OCI-LY1 (cell line): Measurements from ENCODE around the gene CILP.

Source experiments
- H2AFZ ChIP-seq: fragments of 200-600 bp; sonication (generic), shearing (Covaris generic); 2 replicates; pipeline ENCODE4 v1.6.0; 2014; ENCODE audit warnings: antibody characterized with exemption, mild to moderate bottlenecking, low read length
- H3F3A ChIP-seq: fragments of 200-600 bp; sonication (generic), shearing (Covaris generic); 2 replicates; pipeline ENCODE4 v1.6.0; 2014; ENCODE audit warnings: mild to moderate bottlenecking, antibody characterized with exemption, low read length, moderate library complexity; ENCODE audit not compliant: insufficient read depth
- H3K27ac ChIP-seq: fragments of 200-600 bp; sonication (generic); 2 replicates; pipeline ENCODE4 v1.5.1; 2014; ENCODE audit warnings: low read length, mixed run types, mild to moderate bottlenecking, low read depth; ENCODE audit not compliant: poor library complexity, severe bottlenecking
- H3K27me3 ChIP-seq: fragments of 200-600 bp; sonication (generic); 2 replicates; pipeline ENCODE4 v1.6.0; 2014; ENCODE audit warnings: antibody characterized with exemption, mild to moderate bottlenecking, low read length, moderate library complexity; ENCODE audit not compliant: insufficient read depth
- H3K36me3 ChIP-seq: fragments of 200-600 bp; sonication (generic); 2 replicates; pipeline ENCODE4 v1.6.1; 2014; ENCODE audit warnings: mild to moderate bottlenecking, antibody characterized with exemption, low read length, moderate library complexity, mixed read lengths; ENCODE audit not compliant: insufficient read depth
- H3K4me1 ChIP-seq: fragments of 200-600 bp; sonication (generic); 2 replicates; pipeline ENCODE4 v1.5.1; 2014; ENCODE audit warnings: mild to moderate bottlenecking, low read length, moderate library complexity; ENCODE audit not compliant: insufficient read depth, severe bottlenecking
- H3K4me2 ChIP-seq: fragments of 200-600 bp; sonication (generic), shearing (Covaris generic); 2 replicates; pipeline ENCODE4 v1.6.1; 2014; ENCODE audit warnings: low read length
- H3K4me3 ChIP-seq: fragments of 200-600 bp; sonication (generic); 2 replicates; pipeline ENCODE4 v1.5.1; 2014; ENCODE audit warnings: low read length, low read depth, mild to moderate bottlenecking, mixed read lengths; ENCODE audit not compliant: poor library complexity, severe bottlenecking
- H3K79me2 ChIP-seq: fragments of 200-600 bp; shearing (Covaris generic); 2 replicates; pipeline ENCODE4 v1.6.1; 2016; ENCODE audit warnings: mixed run types, low read length, mixed read lengths; ENCODE audit not compliant: insufficient read depth
- H3K9ac ChIP-seq: fragments of 200-600 bp; sonication (generic), shearing (Covaris generic); 2 replicates; pipeline ENCODE4 v1.6.1; 2014; ENCODE audit warnings: mild to moderate bottlenecking, low read length, mixed read lengths
- H3K9me2 ChIP-seq: fragments of 200-600 bp; sonication (generic), shearing (Covaris generic); 2 replicates; pipeline ENCODE4 v1.6.1; 2014; ENCODE audit warnings: low read depth, mild to moderate bottlenecking, low read length, mixed read lengths
- H3K9me3 ChIP-seq: fragments of 200-600 bp; shearing (Covaris generic); 2 replicates; pipeline ENCODE4 v1.6.1; 2014; ENCODE audit warnings: low read length, mixed read lengths
- H4K20me1 ChIP-seq: fragments of 200-600 bp; sonication (generic), shearing (Covaris generic); 2 replicates; pipeline ENCODE4 v1.6.0; 2016; ENCODE audit warnings: mild to moderate bottlenecking, low read length; ENCODE audit not compliant: insufficient read depth
- EZH2 ChIP-seq: fragments of 200-600 bp; sonication (generic), shearing (Covaris generic); IDR thresholded peaks from 2 replicates; pipeline ENCODE4 v1.8.0; 2017; ENCODE audit warnings: borderline replicate concordance, mixed run types, mild to moderate bottlenecking, antibody characterized with exemption, low read length, moderate library complexity, mixed read lengths
- TF ChIP-seq, protein P1 (sequence below): fragments of 200-600 bp; sonication (generic), shearing (Covaris generic); IDR thresholded peaks from 2 replicates; pipeline ENCODE4 v1.5.1; 2017; ENCODE audit warnings: mild to moderate bottlenecking, antibody characterized with exemption, low read length, moderate library complexity, mixed read lengths

The CILP gene

DNA sequence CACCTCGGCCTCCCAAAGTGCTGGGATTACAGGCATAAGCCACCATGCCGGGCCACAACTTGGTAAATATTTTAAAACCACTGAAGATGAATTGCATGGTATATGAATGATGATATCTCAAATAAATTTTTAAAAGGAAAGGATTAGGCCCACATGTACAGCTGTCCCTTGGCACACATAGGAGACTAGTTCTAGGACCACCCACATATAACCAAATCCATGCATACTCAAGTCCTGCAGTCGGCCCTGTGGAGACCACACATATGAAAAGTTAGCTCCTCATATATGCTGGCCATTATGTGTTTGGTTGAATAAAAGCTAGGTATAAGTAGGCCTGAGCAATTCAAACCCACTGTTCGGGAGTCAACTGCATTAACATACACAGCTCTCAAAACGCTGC lies 36.8 kb downstream of the CILP start:
- Histone ChIP-seq H3K4me3 (no peak overlapping the region), H3K79me2 (no peaks in the 10 kb centered on the region), H3K9me3 (no peaks in the 10 kb centered on the region), H3K27me3 (no peaks in the 10 kb centered on the region), H3K4me2 (no peak overlapping the region), H3K27ac (no peak overlapping the region), H3K36me3 (peaks cover 85% of the 10 kb centered on the region), H3F3A (no peaks in the 10 kb centered on the region), H3K9ac (no peak overlapping the region), H4K20me1 (no peaks in the 10 kb centered on the region), H3K4me1 (no peaks in the 10 kb centered on the region), H3K9me2 (no peaks in the 10 kb centered on the region), H2AFZ (no peak overlapping the region)
- TF ChIP-seq, protein P1, sequence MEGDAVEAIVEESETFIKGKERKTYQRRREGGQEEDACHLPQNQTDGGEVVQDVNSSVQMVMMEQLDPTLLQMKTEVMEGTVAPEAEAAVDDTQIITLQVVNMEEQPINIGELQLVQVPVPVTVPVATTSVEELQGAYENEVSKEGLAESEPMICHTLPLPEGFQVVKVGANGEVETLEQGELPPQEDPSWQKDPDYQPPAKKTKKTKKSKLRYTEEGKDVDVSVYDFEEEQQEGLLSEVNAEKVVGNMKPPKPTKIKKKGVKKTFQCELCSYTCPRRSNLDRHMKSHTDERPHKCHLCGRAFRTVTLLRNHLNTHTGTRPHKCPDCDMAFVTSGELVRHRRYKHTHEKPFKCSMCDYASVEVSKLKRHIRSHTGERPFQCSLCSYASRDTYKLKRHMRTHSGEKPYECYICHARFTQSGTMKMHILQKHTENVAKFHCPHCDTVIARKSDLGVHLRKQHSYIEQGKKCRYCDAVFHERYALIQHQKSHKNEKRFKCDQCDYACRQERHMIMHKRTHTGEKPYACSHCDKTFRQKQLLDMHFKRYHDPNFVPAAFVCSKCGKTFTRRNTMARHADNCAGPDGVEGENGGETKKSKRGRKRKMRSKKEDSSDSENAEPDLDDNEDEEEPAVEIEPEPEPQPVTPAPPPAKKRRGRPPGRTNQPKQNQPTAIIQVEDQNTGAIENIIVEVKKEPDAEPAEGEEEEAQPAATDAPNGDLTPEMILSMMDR, result no peak
- no peak for TF ChIP-seq EZH2

DNA sequence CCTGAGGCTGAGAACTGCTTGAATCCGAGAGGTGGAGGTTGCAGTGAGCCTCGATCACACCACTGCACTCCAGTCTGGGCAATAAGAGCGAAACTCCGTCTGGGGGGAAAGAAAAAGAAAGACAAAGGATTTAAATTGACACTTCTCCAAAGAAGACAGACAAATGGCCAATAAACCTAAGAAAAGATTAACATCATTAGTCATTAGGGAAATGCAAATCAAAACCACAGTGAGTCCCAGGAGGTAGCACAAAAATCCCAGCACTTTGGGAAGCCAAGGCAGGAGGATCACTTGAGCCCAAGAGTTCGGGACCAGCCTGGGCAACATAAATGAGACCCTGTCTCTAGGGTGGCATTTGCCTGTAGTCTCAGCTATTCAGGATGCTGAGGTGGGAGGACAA lies 38.7 kb downstream of the CILP start:
- Histone ChIP-seq H4K20me1 (no peaks in the 10 kb centered on the region), H3K9ac (no peak overlapping the region), H3K4me3 (no peak overlapping the region), H3K27ac (no peak overlapping the region), H3K4me2 (no peak overlapping the region), H3K36me3 (peaks cover 67% of the 10 kb centered on the region), H3K9me2 (no peaks in the 10 kb centered on the region), H3K27me3 (no peaks in the 10 kb centered on the region), H2AFZ (no peak overlapping the region), H3K9me3 (no peaks in the 10 kb centered on the region), H3K79me2 (no peaks in the 10 kb centered on the region), H3K4me1 (no peaks in the 10 kb centered on the region), H3F3A (no peaks in the 10 kb centered on the region)
- TF ChIP-seq EZH2, result no peak
- TF ChIP-seq, protein P1, result no peak

DNA sequence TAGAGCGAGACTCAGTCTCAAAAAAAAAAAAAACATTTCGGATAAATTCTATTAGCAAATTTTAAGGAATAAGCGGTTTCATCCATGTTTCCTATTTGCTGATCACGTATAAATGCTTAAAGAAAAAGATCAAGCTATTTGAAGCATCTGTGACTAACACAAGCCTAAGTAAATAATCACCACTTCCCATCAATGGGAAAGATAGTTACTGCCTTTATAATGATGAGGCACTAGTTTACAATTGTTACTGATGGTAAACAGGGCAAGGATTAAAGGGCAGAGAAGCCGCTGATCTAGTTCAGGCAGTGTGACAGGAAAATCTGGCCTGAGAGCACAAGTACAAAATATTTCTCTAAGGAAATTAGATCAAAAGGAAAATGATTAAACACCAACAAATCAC lies 39.8 kb downstream of the CILP start:
- Histone ChIP-seq H3K79me2 (no peaks in the 10 kb centered on the region), H3K4me2 (no peak overlapping the region)
- TF ChIP-seq, protein P1, result no peak
- TF ChIP-seq EZH2, result no peak

More for the DNA sequence above, 39.8 kb downstream of the CILP start:
- Histone ChIP-seq H4K20me1 (no peaks in the 10 kb centered on the region), H3K4me3 (no peak overlapping the region), H3K4me1 (no peaks in the 10 kb centered on the region), H3K9ac (no peak overlapping the region), H3K9me3 (no peaks in the 10 kb centered on the region), H3K36me3 (peaks cover 63% of the 10 kb centered on the region), H2AFZ (no peak overlapping the region), H3K27ac (no peak overlapping the region), H3F3A (no peaks in the 10 kb centered on the region), H3K9me2 (no peaks in the 10 kb centered on the region), H3K27me3 (no peaks in the 10 kb centered on the region)
